ENCODE results near the gene CMC2.

DNA sequence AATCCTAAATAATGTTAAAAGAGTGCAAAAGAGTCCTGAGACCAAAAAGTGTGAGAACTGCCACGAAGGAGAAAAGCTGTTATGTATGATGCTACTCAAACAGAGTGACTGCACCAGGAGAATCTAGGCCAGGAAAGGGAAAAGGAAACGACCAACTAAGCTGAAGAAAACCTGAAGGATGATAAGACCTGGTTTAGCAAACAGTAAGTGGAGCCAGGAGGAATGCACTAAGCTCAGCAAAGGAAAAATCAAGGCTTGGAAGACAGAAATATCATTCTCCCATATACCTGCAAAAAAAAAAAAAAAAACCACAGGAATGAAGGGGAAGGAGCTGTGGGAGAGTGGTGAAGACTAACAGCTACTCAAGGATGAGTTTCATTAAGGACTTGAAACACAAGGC, 21.1 kb downstream of the CMC2 start:
- TF ChIP-seq SMC3 (IDR thresholded peaks at IDR 0.05; ENCODE audit: borderline replicate concordance, low read length) (no peak), CHD2 (IDR thresholded peaks at IDR 0.05; ENCODE audit: borderline replicate concordance, low read depth, low read length) (no peak), POLR2A (IDR thresholded peaks at IDR 0.05; ENCODE audit: low read depth, low read length) (no peak), FOXM1 (IDR thresholded peaks at IDR 0.05; ENCODE audit: low read depth, low read length) (no peak), SUZ12 (IDR thresholded peaks at IDR 0.05; ENCODE audit: unreplicated experiment) (no peak), GABPA (IDR thresholded peaks at IDR 0.05; ENCODE audit: low read depth) (no peak), RAD51 (IDR thresholded peaks at IDR 0.05) (no peak), TCF7 (IDR thresholded peaks at IDR 0.05; ENCODE audit: borderline replicate concordance) (no peak), YY1 (IDR thresholded peaks at IDR 0.05; ENCODE audit: low read depth, low read length) (no peak)
- TF ChIP-seq, protein P1, sequence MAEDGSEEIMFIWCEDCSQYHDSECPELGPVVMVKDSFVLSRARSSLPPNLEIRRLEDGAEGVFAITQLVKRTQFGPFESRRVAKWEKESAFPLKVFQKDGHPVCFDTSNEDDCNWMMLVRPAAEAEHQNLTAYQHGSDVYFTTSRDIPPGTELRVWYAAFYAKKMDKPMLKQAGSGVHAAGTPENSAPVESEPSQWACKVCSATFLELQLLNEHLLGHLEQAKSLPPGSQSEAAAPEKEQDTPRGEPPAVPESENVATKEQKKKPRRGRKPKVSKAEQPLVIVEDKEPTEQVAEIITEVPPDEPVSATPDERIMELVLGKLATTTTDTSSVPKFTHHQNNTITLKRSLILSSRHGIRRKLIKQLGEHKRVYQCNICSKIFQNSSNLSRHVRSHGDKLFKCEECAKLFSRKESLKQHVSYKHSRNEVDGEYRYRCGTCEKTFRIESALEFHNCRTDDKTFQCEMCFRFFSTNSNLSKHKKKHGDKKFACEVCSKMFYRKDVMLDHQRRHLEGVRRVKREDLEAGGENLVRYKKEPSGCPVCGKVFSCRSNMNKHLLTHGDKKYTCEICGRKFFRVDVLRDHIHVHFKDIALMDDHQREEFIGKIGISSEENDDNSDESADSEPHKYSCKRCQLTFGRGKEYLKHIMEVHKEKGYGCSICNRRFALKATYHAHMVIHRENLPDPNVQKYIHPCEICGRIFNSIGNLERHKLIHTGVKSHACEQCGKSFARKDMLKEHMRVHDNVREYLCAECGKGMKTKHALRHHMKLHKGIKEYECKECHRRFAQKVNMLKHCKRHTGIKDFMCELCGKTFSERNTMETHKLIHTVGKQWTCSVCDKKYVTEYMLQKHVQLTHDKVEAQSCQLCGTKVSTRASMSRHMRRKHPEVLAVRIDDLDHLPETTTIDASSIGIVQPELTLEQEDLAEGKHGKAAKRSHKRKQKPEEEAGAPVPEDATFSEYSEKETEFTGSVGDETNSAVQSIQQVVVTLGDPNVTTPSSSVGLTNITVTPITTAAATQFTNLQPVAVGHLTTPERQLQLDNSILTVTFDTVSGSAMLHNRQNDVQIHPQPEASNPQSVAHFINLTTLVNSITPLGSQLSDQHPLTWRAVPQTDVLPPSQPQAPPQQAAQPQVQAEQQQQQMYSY (CRISPR knock-in tag; IDR thresholded peaks at IDR 0.05), result no peak
- TF ChIP-seq, protein P2, sequence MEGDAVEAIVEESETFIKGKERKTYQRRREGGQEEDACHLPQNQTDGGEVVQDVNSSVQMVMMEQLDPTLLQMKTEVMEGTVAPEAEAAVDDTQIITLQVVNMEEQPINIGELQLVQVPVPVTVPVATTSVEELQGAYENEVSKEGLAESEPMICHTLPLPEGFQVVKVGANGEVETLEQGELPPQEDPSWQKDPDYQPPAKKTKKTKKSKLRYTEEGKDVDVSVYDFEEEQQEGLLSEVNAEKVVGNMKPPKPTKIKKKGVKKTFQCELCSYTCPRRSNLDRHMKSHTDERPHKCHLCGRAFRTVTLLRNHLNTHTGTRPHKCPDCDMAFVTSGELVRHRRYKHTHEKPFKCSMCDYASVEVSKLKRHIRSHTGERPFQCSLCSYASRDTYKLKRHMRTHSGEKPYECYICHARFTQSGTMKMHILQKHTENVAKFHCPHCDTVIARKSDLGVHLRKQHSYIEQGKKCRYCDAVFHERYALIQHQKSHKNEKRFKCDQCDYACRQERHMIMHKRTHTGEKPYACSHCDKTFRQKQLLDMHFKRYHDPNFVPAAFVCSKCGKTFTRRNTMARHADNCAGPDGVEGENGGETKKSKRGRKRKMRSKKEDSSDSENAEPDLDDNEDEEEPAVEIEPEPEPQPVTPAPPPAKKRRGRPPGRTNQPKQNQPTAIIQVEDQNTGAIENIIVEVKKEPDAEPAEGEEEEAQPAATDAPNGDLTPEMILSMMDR (IDR thresholded peaks at IDR 0.05 in 2 of 3, conservative IDR thresholded peaks at IDR 0.05 in 1 of 3; ENCODE audit: control insufficient read depth in 2 of 3, extremely low read depth in 1 of 3, insufficient read depth in 1 of 3, low read depth in 3 of 3, low read length in 3 of 3), result no peak
- TF ChIP-seq, protein P3, sequence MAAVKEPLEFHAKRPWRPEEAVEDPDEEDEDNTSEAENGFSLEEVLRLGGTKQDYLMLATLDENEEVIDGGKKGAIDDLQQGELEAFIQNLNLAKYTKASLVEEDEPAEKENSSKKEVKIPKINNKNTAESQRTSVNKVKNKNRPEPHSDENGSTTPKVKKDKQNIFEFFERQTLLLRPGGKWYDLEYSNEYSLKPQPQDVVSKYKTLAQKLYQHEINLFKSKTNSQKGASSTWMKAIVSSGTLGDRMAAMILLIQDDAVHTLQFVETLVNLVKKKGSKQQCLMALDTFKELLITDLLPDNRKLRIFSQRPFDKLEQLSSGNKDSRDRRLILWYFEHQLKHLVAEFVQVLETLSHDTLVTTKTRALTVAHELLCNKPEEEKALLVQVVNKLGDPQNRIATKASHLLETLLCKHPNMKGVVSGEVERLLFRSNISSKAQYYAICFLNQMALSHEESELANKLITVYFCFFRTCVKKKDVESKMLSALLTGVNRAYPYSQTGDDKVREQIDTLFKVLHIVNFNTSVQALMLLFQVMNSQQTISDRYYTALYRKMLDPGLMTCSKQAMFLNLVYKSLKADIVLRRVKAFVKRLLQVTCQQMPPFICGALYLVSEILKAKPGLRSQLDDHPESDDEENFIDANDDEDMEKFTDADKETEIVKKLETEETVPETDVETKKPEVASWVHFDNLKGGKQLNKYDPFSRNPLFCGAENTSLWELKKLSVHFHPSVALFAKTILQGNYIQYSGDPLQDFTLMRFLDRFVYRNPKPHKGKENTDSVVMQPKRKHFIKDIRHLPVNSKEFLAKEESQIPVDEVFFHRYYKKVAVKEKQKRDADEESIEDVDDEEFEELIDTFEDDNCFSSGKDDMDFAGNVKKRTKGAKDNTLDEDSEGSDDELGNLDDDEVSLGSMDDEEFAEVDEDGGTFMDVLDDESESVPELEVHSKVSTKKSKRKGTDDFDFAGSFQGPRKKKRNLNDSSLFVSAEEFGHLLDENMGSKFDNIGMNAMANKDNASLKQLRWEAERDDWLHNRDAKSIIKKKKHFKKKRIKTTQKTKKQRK (IDR thresholded peaks at IDR 0.05; ENCODE audit: low read depth, low read length), result no peak

All from GM12878 (cell line).